CD14-positive monocyte (primary cell): ENCODE data around the gene VAMP5. TPM values are rescaled to one million over a fixed set of nuclear protein-coding genes. Genes with fewer than 3 reads are reported as not detected.

Experiments
- DNase-seq, 3 donors: peaks; one replicate each; pipeline ENCODE4 v3.0.0-alpha.2; 2011 to 2022
- H2AFZ ChIP-seq: 2 replicates; pipeline ENCODE4 v1.6.0; 2012; ENCODE audit warnings: mild to moderate bottlenecking, low read depth, low read length, inconsistent platforms; ENCODE audit not compliant: insufficient read depth, poor library complexity, severe bottlenecking
- H3K27ac ChIP-seq, 2 donors: 1 replicate in 1 of 2; 2 replicates in 1 of 2; pipeline ENCODE4 v1.5.1; 2012 to 2013; ENCODE audit warnings: low read length in 2 of 2, control low read depth in 1 of 2, inconsistent platforms in 1 of 2, low read depth in 1 of 2, mild to moderate bottlenecking in 1 of 2
- H3K27me3 ChIP-seq, 2 donors: one replicate each; pipeline versions ENCODE4 v1.6.0 to v1.6.1; 2011 to 2013; ENCODE audit warnings: low read length in 2 of 2; ENCODE audit not compliant: control insufficient read depth in 2 of 2, insufficient read depth in 2 of 2
- H3K36me3 ChIP-seq, 2 donors: replicated peaks in 1 of 2; 1 replicate in 1 of 2; 2 replicates in 1 of 2; pipeline versions ENCODE4 v1.5.1 to v1.6.1; 2012 to 2013; ENCODE audit warnings: low read length in 2 of 2, control low read depth in 1 of 2, inconsistent platforms in 1 of 2, mild to moderate bottlenecking in 1 of 2; ENCODE audit not compliant: insufficient read depth in 2 of 2, control insufficient read depth in 1 of 2
- H3K4me1 ChIP-seq, 2 donors: 1 replicate in 1 of 2; 2 replicates in 1 of 2; pipeline versions ENCODE4 v1.5.1 to v1.6.1; 2012 to 2013; ENCODE audit warnings: low read length in 2 of 2, control low read depth in 1 of 2, inconsistent platforms in 1 of 2, mild to moderate bottlenecking in 1 of 2, moderate library complexity in 1 of 2; ENCODE audit not compliant: insufficient read depth in 2 of 2, control insufficient read depth in 1 of 2
- H3K4me2 ChIP-seq: replicated peaks from 2 replicates; pipeline ENCODE3; 2012; ENCODE audit warnings: low read length, moderate library complexity, mild to moderate bottlenecking; ENCODE audit not compliant: poor library complexity, severe bottlenecking; ENCODE audit errors: extremely low read depth
- H3K4me3 ChIP-seq, 3 experiments: fragments of 200-600 bp in 1 of 3; sonication (generic) in 1 of 3; replicated peaks in 1 of 3; 1 replicate in 2 of 3; 2 replicates in 1 of 3; pipeline ENCODE4 v1.5.1; 2011 to 2013; ENCODE audit warnings: low read length in 3 of 3, mild to moderate bottlenecking in 3 of 3, control low read depth in 2 of 3, low read depth in 2 of 3, inconsistent platforms in 1 of 3, moderate library complexity in 1 of 3
- H3K79me2 ChIP-seq: 2 replicates; pipeline ENCODE4 v1.6.0; 2012; ENCODE audit warnings: mild to moderate bottlenecking, control low read depth, inconsistent platforms, low read length, moderate library complexity; ENCODE audit not compliant: insufficient read depth
- H3K9ac ChIP-seq: 2 replicates; pipeline ENCODE4 v1.6.0; 2017; ENCODE audit warnings: low read length, mild to moderate bottlenecking; ENCODE audit not compliant: insufficient read depth, poor library complexity, severe bottlenecking
- H3K9me3 ChIP-seq, 2 donors: replicated peaks in 1 of 2; 1 replicate in 1 of 2; 2 replicates in 1 of 2; pipeline versions ENCODE4 v1.5.1 to v1.6.1; 2012 to 2013; ENCODE audit warnings: low read length in 2 of 2, control low read depth in 1 of 2; ENCODE audit not compliant: control insufficient read depth in 1 of 2, insufficient read depth in 1 of 2
- H4K20me1 ChIP-seq: 2 replicates; pipeline ENCODE4 v1.6.0; 2012; ENCODE audit warnings: mild to moderate bottlenecking, low read length, control low read depth, moderate library complexity; ENCODE audit not compliant: insufficient read depth
- H3K27ac Mint-ChIP-seq, 7 donors: one replicate each; pipeline ENCODE4 v1.8.0; 2020; ENCODE audit warnings: mild to moderate bottlenecking in 7 of 7, mixed read lengths in 7 of 7, moderate library complexity in 6 of 7, inconsistent platforms in 2 of 7
- H3K27me3 Mint-ChIP-seq, 3 donors: one replicate each; pipeline ENCODE4 v1.8.0; 2021 to 2022; ENCODE audit warnings: low read depth in 3 of 3, mild to moderate bottlenecking in 3 of 3, mixed read lengths in 3 of 3, moderate library complexity in 3 of 3, inconsistent platforms in 1 of 3
- H3K36me3 Mint-ChIP-seq, 2 donors: one replicate each; pipeline ENCODE4 v1.8.0; 2020; ENCODE audit warnings: mixed read lengths in 2 of 2, inconsistent platforms in 1 of 2, mild to moderate bottlenecking in 1 of 2
- H3K4me1 Mint-ChIP-seq: one replicate; pipeline ENCODE4 v1.8.0; 2020; ENCODE audit warnings: mild to moderate bottlenecking, mixed read lengths
- H3K4me3 Mint-ChIP-seq, 2 donors: one replicate each; pipeline ENCODE4 v1.8.0; 2020; ENCODE audit warnings: mild to moderate bottlenecking in 2 of 2, mixed read lengths in 2 of 2, moderate library complexity in 1 of 2
- H3K9me3 Mint-ChIP-seq, 7 donors: one replicate each; pipeline ENCODE4 v1.8.0; 2020 to 2022; ENCODE audit warnings: mixed read lengths in 7 of 7, mild to moderate bottlenecking in 6 of 7, moderate library complexity in 6 of 7, inconsistent platforms in 2 of 7
- CTCF ChIP-seq: fragments of 200-600 bp; IDR thresholded peaks from one replicate; pipeline ENCODE4 v1.8.0; 2022; ENCODE audit warnings: antibody characterized with exemption, mild to moderate bottlenecking
- WGBS: methylation state at CpG from one replicate; pipeline ENCODE4 v1.1.5; 2013; ENCODE audit warnings: missing lambda C conversion rate; ENCODE audit not compliant: insufficient coverage; 5-methylcytosine and 5-hydroxymethylcytosine counted together
- intact Hi-C, 2 donors: fragments of 100-400 bp; cut with micrococcal nuclease; formaldehyde crosslinking; loops; one replicate each; pipeline versions ENCODE4 v1.15.0 to v1.15.1; 2023
- polyA plus RNA-seq, 3 donors: library from polyadenylated mRNA; depleted of rRNA in 1 of 3; unstranded in 2 of 3; stranded (reverse) in 1 of 3; fragments of 300-500 nt in 2 of 3; fragments of >200 nt in 1 of 3; fragmentation: Illumina TruSeq in 2 of 3; gene quantifications; 1 replicate in 2 of 3; 2 replicates in 1 of 3; pipeline ENCODE4 v1.2.3, GENCODE V29; 2012 to 2021

Gene VAMP5
- polyA plus RNA-seq, 3 donors = 154 to 251 (median 171) TPM

- peak; percentile 94 to 99 (median 96) for DNase-seq
- peaks cover 41 to 47% of the 10 kb centered on the region in 2 donors for H3K4me1 ChIP-seq
- H4K20me1 ChIP-seq = peaks cover 37% of the 10 kb centered on the region
- peaks cover 47% of the 10 kb centered on the region for H3K4me1 Mint-ChIP-seq
- peak within 1 kb of the TSS; percentile 55 to 91 (median 89) for H3K4me3 ChIP-seq
- intact Hi-C loops = no loop called here
- H2AFZ ChIP-seq = peak within 1 kb of the TSS; percentile 92
- H3K27me3 Mint-ChIP-seq = peaks cover 0 to 8% (median 2%) of the 10 kb centered on the region in 3 donors
- peak within 1 kb of the TSS; percentile 92 for H3K9ac ChIP-seq
- H3K4me2 ChIP-seq = peak within 1 kb of the TSS; percentile 88
- H3K9me3 ChIP-seq = no peaks in the 10 kb centered on the region
- no peaks in the 10 kb centered on the region for H3K27me3 ChIP-seq
- H3K9me3 Mint-ChIP-seq = peaks cover 0 to 2% (median 0%) of the 10 kb centered on the region in 7 donors
- under 1% methylated on average over 47 of the region's 47 CpGs for WGBS
- peaks cover 64% of the 10 kb centered on the region for H3K79me2 ChIP-seq
- peaks cover 27 to 41% of the 10 kb centered on the region in 2 donors for H3K36me3 ChIP-seq
- H3K4me3 Mint-ChIP-seq = peak within 1 kb of the TSS; percentile 93 to 97
- H3K27ac ChIP-seq = peak within 1 kb of the TSS; percentile 81 to 94
- peaks cover 41 to 50% of the 10 kb centered on the region in 2 donors for H3K36me3 Mint-ChIP-seq
- TF ChIP-seq CTCF = no peak
- peak within 1 kb of the TSS; percentile 95 to 99 (median 97) for H3K27ac Mint-ChIP-seq
These were observed 11.2 kb downstream of the VAMP5 start, which contains the start of gene RNF181 for GRCh38 chr2:85595301-85596025. Gene RNF181 (plus strand): TSS chr2:85595745. CDS start chr2:85595764, 19 bp downstream.

GRCh38 chr2:85596026-85596333 lies 11.7 kb downstream of the VAMP5 start:
- peaks cover 42% of the 10 kb centered on the region for H3K4me1 Mint-ChIP-seq
- H3K36me3 Mint-ChIP-seq = peaks cover 41 to 50% of the 10 kb centered on the region in 2 donors
- intact Hi-C loops = no loop called here
- H3K27ac Mint-ChIP-seq = peak overlapping the region; percentile 95 to 99 (median 97)
- H3K79me2 ChIP-seq = peaks cover 64% of the 10 kb centered on the region
- peak overlapping the region; percentile 88 for H3K4me2 ChIP-seq
- H3K9me3 ChIP-seq = no peaks in the 10 kb centered on the region
- peak overlapping the region; percentile 81 to 94 for H3K27ac ChIP-seq
- H3K9ac ChIP-seq = peak overlapping the region; percentile 92
- peak overlapping the region; percentile 55 to 91 (median 89) for H3K4me3 ChIP-seq
- H3K4me1 ChIP-seq = peaks cover 36 to 43% of the 10 kb centered on the region in 2 donors
- peaks cover 42% of the 10 kb centered on the region for H4K20me1 ChIP-seq
- H3K9me3 Mint-ChIP-seq = peaks cover 0 to 2% (median 0%) of the 10 kb centered on the region in 7 donors
- DNase-seq = no peak
- peak overlapping the region; percentile 93 to 96 for H3K4me3 Mint-ChIP-seq
- H3K27me3 ChIP-seq = no peaks in the 10 kb centered on the region
- H3K27me3 Mint-ChIP-seq = peaks cover 0 to 8% (median 2%) of the 10 kb centered on the region in 3 donors
- peak overlapping the region; percentile 92 for H2AFZ ChIP-seq
- TF ChIP-seq CTCF = no peak
- WGBS = 0% methylated on average over 7 of the region's 10 CpGs
- H3K36me3 ChIP-seq = peaks cover 27 to 41% of the 10 kb centered on the region in 2 donors
